GM12864 (cell line): ENCODE data around the gene SESTD1.
"Not testable (repeated sequence)": the region's sequence is repeated elsewhere in the genome, so short reads cannot be mapped to it uniquely, and the experiment has no call there.

Experiments used
- DNase-seq: peaks from one replicate; pipeline ENCODE4 v3.0.0-alpha.2; 2011; ENCODE audit warnings: low read depth
- H3K4me3 ChIP-seq: 2 replicates; pipeline ENCODE4 v1.5.1; 2011; ENCODE audit warnings: mild to moderate bottlenecking, low read depth, low read length, control low read depth
- CTCF ChIP-seq: IDR thresholded peaks from 2 replicates; pipeline ENCODE4 v1.5.1; 2011; ENCODE audit warnings: low read depth, mild to moderate bottlenecking, moderate library complexity, low read length, control low read depth, inconsistent platforms; ENCODE audit errors: missing control alignments

SESTD1 gene

GRCh38 chr2:179211355-179211754 is 53.3 kb downstream of the SESTD1 start:
- no peak for DNase-seq
- no peak for TF ChIP-seq CTCF
- H3K4me3 ChIP-seq = no peak overlapping the region

- not testable (repeated sequence) for H3K4me3 ChIP-seq
Observed at GRCh38 chr2:179208277-179208676, 56.4 kb downstream of the SESTD1 start.

GRCh38 chr2:179207047-179207446 is 57.6 kb downstream of the SESTD1 start:
- TF ChIP-seq CTCF = no peak
- DNase-seq = no peak
- H3K4me3 ChIP-seq = no peak overlapping the region

More at GRCh38 chr2:179208277-179208676, 56.4 kb downstream of the SESTD1 start:
- DNase-seq = not testable (repeated sequence)

GRCh38 chr2:179201869-179202268 is 62.8 kb downstream of the SESTD1 start:
- TF ChIP-seq CTCF = no peak
- no peak for DNase-seq
- H3K4me3 ChIP-seq = no peak overlapping the region

- not testable (repeated sequence) for DNase-seq, H3K4me3 ChIP-seq
Observed at GRCh38 chr2:179195926-179196590, 68.6 kb downstream of the SESTD1 start.

GRCh38 chr2:179195141-179195540 is 69.5 kb downstream of the SESTD1 start:
- no peak for DNase-seq
- H3K4me3 ChIP-seq = no peak overlapping the region
- TF ChIP-seq CTCF = no peak

- H3K4me3 ChIP-seq = no peak overlapping the region
- no peak for TF ChIP-seq CTCF
- DNase-seq = no peak
Observed at GRCh38 chr2:179193759-179194394, 70.8 kb downstream of the SESTD1 start.

GRCh38 chr2:179191110-179191509 is 73.5 kb downstream of the SESTD1 start:
- no peak for TF ChIP-seq CTCF
- DNase-seq = no peak
- no peak overlapping the region for H3K4me3 ChIP-seq
